GM23338 (cell line): ENCODE results near the gene MBD5. TPM values are rescaled to one million over a fixed set of nuclear protein-coding genes. Genes with fewer than 3 reads are reported as not detected.

Experiments
- ATAC-seq: fragments of 200-7000 bp; cut with Tn5 transposase; 3 replicates; pipeline ENCODE4 v1.9.1; 2020
- DNase-seq: peaks from one replicate; pipeline ENCODE4 v3.0.0-alpha.2; 2015; ENCODE audit warnings: low spot score
- H2AFZ ChIP-seq: fragments of 200-600 bp; sonication (generic); 2 replicates; pipeline ENCODE4 v1.8.0; 2016; ENCODE audit warnings: antibody characterized with exemption, mild to moderate bottlenecking, moderate library complexity
- H3F3A ChIP-seq: fragments of 200-600 bp; sonication (generic); replicated peaks from 2 replicates; pipeline ENCODE4 v1.8.0; 2017; ENCODE audit warnings: antibody characterized with exemption, mixed run types, low read depth
- H3K27ac ChIP-seq: fragments of 200-600 bp; sonication (generic); 2 replicates; pipeline ENCODE4 v1.6.1; 2016; ENCODE audit warnings: low read depth
- H3K27me3 ChIP-seq: fragments of 200-600 bp; sonication (generic); 2 replicates; pipeline ENCODE4 v1.8.0; 2016; ENCODE audit warnings: mild to moderate bottlenecking, mixed run types, moderate library complexity; ENCODE audit not compliant: insufficient read depth
- H3K36me3 ChIP-seq: fragments of 200-600 bp; sonication (generic); 2 replicates; pipeline ENCODE4 v1.8.0; 2016; ENCODE audit warnings: mild to moderate bottlenecking; ENCODE audit not compliant: insufficient read depth
- H3K4me1 ChIP-seq: fragments of 200-600 bp; sonication (generic); 2 replicates; pipeline ENCODE4 v1.8.0; 2016; ENCODE audit warnings: mild to moderate bottlenecking, moderate library complexity; ENCODE audit not compliant: insufficient read depth
- H3K4me2 ChIP-seq: fragments of 200-600 bp; sonication (generic); 2 replicates; pipeline ENCODE4 v1.7.1; 2017; ENCODE audit warnings: mixed run types
- H3K4me3 ChIP-seq: fragments of 200-600 bp; sonication (generic); 2 replicates; pipeline ENCODE4 v1.6.1; 2016; ENCODE audit warnings: mixed run types
- H3K79me2 ChIP-seq: fragments of 200-600 bp; sonication (generic); replicated peaks from 2 replicates; pipeline ENCODE4 v1.8.0; 2017; ENCODE audit warnings: mild to moderate bottlenecking; ENCODE audit not compliant: insufficient read depth
- H3K9me2 ChIP-seq: fragments of 200-600 bp; sonication (generic); 2 replicates; pipeline ENCODE4 v1.8.0; 2017; ENCODE audit not compliant: insufficient read depth
- H4K20me1 ChIP-seq: fragments of 200-600 bp; sonication (generic); replicated peaks from 2 replicates; pipeline ENCODE4 v1.8.0; 2017; ENCODE audit warnings: mild to moderate bottlenecking; ENCODE audit not compliant: insufficient read depth
- H3K27ac Mint-ChIP-seq: 2 replicates; pipeline ENCODE4 v1.8.0; 2020; ENCODE audit warnings: inconsistent platforms, mild to moderate bottlenecking, moderate library complexity, mixed read lengths
- H3K27me3 Mint-ChIP-seq: 3 replicates; pipeline ENCODE4 v1.8.0; 2022; ENCODE audit warnings: low read depth, mild to moderate bottlenecking, moderate library complexity, mixed read lengths, inconsistent platforms; ENCODE audit not compliant: insufficient read depth, poor library complexity
- H3K36me3 Mint-ChIP-seq: 3 replicates; pipeline ENCODE4 v1.8.0; 2021; ENCODE audit warnings: low read depth, mild to moderate bottlenecking, inconsistent platforms, moderate library complexity, mixed read lengths
- H3K4me1 Mint-ChIP-seq: 3 replicates; pipeline ENCODE4 v1.8.0; 2020; ENCODE audit warnings: mild to moderate bottlenecking, inconsistent platforms, mixed read lengths
- H3K4me3 Mint-ChIP-seq: 3 replicates; pipeline ENCODE4 v1.8.0; 2021; ENCODE audit warnings: moderate library complexity, mild to moderate bottlenecking, inconsistent platforms, mixed read lengths
- H3K9me3 Mint-ChIP-seq: 3 replicates; pipeline ENCODE4 v1.8.0; 2020; ENCODE audit warnings: moderate library complexity, mild to moderate bottlenecking, inconsistent platforms, mixed read lengths
- CTCF ChIP-seq, 2 experiments: fragments of 200-600 bp in 1 of 2; sonication (generic) in 1 of 2; conservative IDR thresholded peaks; 2 replicates each; pipeline versions ENCODE4 v1.5.1 to v1.6.1; 2016 to 2017; ENCODE audit warnings: antibody characterized with exemption in 2 of 2, low read depth in 2 of 2, mild to moderate bottlenecking in 2 of 2, moderate library complexity in 1 of 2
- JUNB ChIP-seq: IDR thresholded peaks from one replicate; pipeline ENCODE4 v1.6.1; 2016; ENCODE audit warnings: antibody characterized with exemption; ENCODE audit not compliant: unreplicated experiment
- REST ChIP-seq: IDR thresholded peaks from one replicate; pipeline ENCODE4 v1.6.1; 2018; ENCODE audit warnings: antibody characterized with exemption; ENCODE audit not compliant: unreplicated experiment
- ZNF114 ChIP-seq: fragments of 250-450 bp; sonication (Bioruptor Pico); IDR thresholded peaks from 2 replicates; pipeline ENCODE4 v1.5.0; 2020; ENCODE audit warnings: mild to moderate bottlenecking, moderate library complexity
- ZNF331 ChIP-seq: fragments of 250-450 bp; sonication (Bioruptor Pico); IDR thresholded peaks from 2 replicates; pipeline ENCODE4 v1.5.0; 2020; ENCODE audit warnings: low read depth, mild to moderate bottlenecking, moderate library complexity
- polyA plus RNA-seq: library from polyadenylated mRNA; unstranded; fragments of >200 nt; fragmentation: Nextera tagmentation; extraction: Ambion mirVana; gene quantifications from 2 replicates; pipeline ENCODE4 v1.2.1, GENCODE V29; 2016
- total RNA-seq: library from RNA; depleted of rRNA; stranded (reverse); fragments of >200 nt; shearing (Covaris generic); gene quantifications from 2 replicates; pipeline ENCODE4 v1.2.3, GENCODE V29; 2014
- TF ChIP-seq, protein P1 (sequence below): fragments of 250-450 bp; sonication (Bioruptor Pico); IDR thresholded peaks from 2 replicates; pipeline ENCODE4 v1.5.0; 2020; ENCODE audit warnings: mild to moderate bottlenecking, moderate library complexity
- TF ChIP-seq, protein P2 (sequence below): IDR thresholded peaks from 2 replicates; pipeline ENCODE4 v1.6.1; 2016; ENCODE audit warnings: antibody characterized with exemption

The MBD5 gene
- total and polyA plus RNA-seq, 2 experiments from 2014 or later = 16.2 to 23.1 TPM

GRCh38 chr2:148031152-148031551 is 10.3 kb downstream of the MBD5 start:
- H3K4me2 ChIP-seq = no peak overlapping the region
- H3K27me3 ChIP-seq = no peaks in the 10 kb centered on the region
- H3K36me3 Mint-ChIP-seq = no peaks in the 10 kb centered on the region
- H3K36me3 ChIP-seq = no peaks in the 10 kb centered on the region
- no peak overlapping the region for H3K27ac ChIP-seq
- TF ChIP-seq ZNF331 (CRISPR knock-in tag) = no peak
- TF ChIP-seq REST = no peak
- TF ChIP-seq, protein P1, sequence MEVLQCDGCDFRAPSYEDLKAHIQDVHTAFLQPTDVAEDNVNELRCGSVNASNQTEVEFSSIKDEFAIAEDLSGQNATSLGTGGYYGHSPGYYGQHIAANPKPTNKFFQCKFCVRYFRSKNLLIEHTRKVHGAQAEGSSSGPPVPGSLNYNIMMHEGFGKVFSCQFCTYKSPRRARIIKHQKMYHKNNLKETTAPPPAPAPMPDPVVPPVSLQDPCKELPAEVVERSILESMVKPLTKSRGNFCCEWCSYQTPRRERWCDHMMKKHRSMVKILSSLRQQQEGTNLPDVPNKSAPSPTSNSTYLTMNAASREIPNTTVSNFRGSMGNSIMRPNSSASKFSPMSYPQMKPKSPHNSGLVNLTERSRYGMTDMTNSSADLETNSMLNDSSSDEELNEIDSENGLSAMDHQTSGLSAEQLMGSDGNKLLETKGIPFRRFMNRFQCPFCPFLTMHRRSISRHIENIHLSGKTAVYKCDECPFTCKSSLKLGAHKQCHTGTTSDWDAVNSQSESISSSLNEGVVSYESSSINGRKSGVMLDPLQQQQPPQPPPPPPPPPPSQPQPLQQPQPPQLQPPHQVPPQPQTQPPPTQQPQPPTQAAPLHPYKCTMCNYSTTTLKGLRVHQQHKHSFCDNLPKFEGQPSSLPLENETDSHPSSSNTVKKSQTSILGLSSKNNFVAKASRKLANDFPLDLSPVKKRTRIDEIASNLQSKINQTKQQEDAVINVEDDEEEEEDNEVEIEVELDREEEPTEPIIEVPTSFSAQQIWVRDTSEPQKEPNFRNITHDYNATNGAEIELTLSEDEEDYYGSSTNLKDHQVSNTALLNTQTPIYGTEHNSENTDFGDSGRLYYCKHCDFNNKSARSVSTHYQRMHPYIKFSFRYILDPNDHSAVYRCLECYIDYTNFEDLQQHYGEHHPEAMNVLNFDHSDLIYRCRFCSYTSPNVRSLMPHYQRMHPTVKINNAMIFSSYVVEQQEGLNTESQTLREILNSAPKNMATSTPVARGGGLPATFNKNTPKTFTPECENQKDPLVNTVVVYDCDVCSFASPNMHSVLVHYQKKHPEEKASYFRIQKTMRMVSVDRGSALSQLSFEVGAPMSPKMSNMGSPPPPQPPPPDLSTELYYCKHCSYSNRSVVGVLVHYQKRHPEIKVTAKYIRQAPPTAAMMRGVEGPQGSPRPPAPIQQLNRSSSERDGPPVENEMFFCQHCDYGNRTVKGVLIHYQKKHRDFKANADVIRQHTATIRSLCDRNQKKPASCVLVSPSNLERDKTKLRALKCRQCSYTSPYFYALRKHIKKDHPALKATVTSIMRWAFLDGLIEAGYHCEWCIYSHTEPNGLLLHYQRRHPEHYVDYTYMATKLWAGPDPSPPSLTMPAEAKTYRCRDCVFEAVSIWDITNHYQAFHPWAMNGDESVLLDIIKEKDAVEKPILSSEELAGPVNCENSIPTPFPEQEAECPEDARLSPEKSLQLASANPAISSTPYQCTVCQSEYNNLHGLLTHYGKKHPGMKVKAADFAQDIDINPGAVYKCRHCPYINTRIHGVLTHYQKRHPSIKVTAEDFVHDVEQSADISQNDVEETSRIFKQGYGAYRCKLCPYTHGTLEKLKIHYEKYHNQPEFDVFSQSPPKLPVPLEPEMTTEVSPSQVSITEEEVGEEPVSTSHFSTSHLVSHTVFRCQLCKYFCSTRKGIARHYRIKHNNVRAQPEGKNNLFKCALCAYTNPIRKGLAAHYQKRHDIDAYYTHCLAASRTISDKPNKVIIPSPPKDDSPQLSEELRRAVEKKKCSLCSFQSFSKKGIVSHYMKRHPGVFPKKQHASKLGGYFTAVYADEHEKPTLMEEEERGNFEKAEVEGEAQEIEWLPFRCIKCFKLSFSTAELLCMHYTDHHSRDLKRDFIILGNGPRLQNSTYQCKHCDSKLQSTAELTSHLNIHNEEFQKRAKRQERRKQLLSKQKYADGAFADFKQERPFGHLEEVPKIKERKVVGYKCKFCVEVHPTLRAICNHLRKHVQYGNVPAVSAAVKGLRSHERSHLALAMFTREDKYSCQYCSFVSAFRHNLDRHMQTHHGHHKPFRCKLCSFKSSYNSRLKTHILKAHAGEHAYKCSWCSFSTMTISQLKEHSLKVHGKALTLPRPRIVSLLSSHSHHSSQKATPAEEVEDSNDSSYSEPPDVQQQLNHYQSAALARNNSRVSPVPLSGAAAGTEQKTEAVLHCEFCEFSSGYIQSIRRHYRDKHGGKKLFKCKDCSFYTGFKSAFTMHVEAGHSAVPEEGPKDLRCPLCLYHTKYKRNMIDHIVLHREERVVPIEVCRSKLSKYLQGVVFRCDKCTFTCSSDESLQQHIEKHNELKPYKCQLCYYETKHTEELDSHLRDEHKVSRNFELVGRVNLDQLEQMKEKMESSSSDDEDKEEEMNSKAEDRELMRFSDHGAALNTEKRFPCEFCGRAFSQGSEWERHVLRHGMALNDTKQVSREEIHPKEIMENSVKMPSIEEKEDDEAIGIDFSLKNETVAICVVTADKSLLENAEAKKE (CRISPR knock-in tag) = no peak
- no peak for TF ChIP-seq JUNB
- TF ChIP-seq CTCF (conservative IDR thresholded peaks at IDR 0.05; ENCODE audit: low read depth in 2 of 2) = no peak
- TF ChIP-seq, protein P2, sequence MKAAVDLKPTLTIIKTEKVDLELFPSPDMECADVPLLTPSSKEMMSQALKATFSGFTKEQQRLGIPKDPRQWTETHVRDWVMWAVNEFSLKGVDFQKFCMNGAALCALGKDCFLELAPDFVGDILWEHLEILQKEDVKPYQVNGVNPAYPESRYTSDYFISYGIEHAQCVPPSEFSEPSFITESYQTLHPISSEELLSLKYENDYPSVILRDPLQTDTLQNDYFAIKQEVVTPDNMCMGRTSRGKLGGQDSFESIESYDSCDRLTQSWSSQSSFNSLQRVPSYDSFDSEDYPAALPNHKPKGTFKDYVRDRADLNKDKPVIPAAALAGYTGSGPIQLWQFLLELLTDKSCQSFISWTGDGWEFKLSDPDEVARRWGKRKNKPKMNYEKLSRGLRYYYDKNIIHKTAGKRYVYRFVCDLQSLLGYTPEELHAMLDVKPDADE = no peak
- no peak for TF ChIP-seq ZNF114 (CRISPR knock-in tag)
- peaks cover 2% of the 10 kb centered on the region for H3K27me3 Mint-ChIP-seq
- no peaks in the 10 kb centered on the region for H3K9me2 ChIP-seq
- no peak overlapping the region for H3K4me3 Mint-ChIP-seq
- peaks cover 3% of the 10 kb centered on the region; the same call in 1 of the 2 replicates for H4K20me1 ChIP-seq
- peaks cover 62% of the 10 kb centered on the region for H3K79me2 ChIP-seq
- DNase-seq = no peak
- no peak for ATAC-seq
- no peaks in the 10 kb centered on the region for H3F3A ChIP-seq
- H3K4me1 ChIP-seq = no peaks in the 10 kb centered on the region
- H2AFZ ChIP-seq = no peak overlapping the region
- no peaks in the 10 kb centered on the region for H3K9me3 Mint-ChIP-seq
- H3K4me1 Mint-ChIP-seq = no peaks in the 10 kb centered on the region
- H3K4me3 ChIP-seq = no peak overlapping the region
- H3K27ac Mint-ChIP-seq = peak overlapping the region; percentile 27; the same call in 1 of the 2 replicates
